IPS-11a (cell line): Measurements from ENCODE around the gene GNA12.
"Not testable (repeated sequence)": the region's sequence is repeated elsewhere in the genome, so short reads cannot be mapped to it uniquely, and the experiment has no call there.

ENCODE experiments used
- H3K4me3 ChIP-seq: one replicate; pipeline ENCODE4 v1.5.1; 2013; ENCODE audit warnings: low read depth, low read length, control low read depth

The GNA12 gene

DNA sequence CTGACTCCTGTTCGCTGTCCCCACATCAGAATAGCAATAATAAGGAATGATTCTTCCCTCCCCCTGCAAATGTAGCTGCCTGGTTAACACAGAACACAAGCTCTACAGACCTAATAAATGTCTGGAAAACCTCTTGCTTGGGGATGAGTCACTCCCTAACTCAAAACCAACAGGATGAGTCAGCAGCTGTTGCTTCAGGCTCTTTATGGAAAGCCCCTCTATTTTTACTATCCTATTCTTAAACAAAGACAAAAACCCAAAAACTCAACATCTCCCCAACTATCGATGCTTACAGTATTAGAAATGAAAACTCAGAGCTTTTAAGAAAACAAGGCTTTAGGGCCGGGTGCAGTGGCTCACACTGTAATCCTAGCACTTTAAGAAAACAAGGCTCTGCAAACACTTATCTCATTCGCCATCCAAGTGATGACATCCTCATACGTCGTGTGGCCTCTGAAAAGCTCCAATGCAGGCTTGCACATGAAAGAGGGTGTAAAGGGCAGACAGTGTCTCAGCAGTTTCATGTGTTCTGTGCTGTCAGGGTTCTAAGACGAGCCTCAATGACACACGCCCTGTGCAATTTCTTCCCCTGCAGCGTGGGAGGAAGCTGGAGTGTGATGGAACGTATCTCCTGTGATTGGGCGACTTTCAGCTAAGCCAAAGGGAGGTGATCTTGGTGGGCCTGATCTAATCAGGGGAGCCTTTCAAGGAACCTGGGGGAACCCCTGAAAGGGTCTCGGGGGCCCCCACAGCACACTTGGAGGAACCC is 86.0 kb downstream of the GNA12 start:
- no peak overlapping the region for H3K4me3 ChIP-seq

DNA sequence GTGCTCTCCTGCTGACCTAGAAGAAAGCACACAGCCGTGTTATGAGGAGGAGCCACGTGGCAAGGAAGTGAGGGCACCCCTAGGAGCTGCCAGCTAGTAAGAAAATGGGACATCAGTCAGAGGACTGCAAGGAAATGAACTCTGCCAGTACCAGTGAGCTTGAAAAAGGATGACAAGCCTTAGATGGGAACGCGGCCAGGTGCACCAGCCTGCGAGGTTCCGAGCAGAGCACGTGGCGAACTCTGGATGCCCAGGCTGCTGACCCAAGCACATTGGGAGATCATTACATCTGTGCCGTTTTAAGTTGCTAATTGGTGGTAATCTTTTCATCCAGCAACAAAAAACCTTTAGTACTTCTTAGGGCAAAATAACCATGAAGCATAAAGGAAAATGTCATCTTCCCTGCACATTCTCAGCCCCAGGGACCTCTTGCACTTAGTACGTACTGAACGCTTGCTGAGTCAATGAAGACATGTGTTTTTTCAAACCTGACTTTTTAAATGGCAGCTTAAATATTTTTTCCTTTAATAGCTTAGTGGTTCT is 86.7 kb downstream of the GNA12 start:
- H3K4me3 ChIP-seq: no peak overlapping the region

- H3K4me3 ChIP-seq: no peak overlapping the region
Measured at GRCh38 chr7:2755531-2755930, 88.6 kb downstream of the GNA12 start.

GRCh38 chr7:2754912-2755311 is 89.2 kb downstream of the GNA12 start:
- H3K4me3 ChIP-seq: no peak overlapping the region

GRCh38 chr7:2754086-2754485 is 90.0 kb downstream of the GNA12 start:
- H3K4me3 ChIP-seq: no peak overlapping the region

DNA sequence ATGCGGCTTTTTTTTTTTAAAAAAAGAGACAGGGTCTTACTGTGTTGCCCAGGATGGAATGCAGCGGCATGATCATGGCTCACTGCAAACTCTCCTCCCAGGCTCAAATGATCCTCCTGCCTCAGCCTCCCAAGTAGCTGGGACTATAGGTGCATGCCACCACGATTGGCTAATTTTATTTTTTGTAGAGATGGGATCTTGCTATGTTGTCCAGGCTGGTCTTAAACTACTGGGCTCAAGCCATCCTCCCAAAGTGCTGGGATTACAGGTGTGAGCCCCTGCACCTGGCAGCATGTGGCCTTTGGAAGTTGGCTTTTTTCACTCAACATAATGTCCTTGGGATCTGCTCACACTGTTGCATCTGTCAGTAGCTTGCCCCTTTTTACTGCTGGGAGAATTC is 91.0 kb downstream of the GNA12 start:
- H3K4me3 ChIP-seq: no peak overlapping the region

DNA sequence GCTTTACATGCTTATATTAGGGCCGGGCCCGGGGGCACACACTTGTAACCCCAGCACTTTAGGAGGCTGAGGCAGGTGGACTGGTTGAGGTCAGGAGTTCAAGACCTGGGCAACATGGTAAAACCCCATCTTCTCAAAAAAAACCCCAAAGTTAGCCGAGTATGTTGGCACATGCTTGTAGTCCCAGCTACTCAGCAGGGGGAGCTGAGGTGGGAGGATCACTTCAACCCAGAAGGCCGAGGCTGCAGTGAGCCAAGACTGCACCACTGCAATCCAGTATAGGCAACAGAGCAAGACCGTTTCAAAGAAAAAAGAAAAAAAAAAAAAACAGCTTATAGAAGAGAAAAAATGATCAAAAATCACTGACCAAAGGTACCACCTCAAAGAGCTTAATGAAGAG is 93.0 kb downstream of the GNA12 start:
- no peak overlapping the region for H3K4me3 ChIP-seq

- no peak overlapping the region for H3K4me3 ChIP-seq
Measured at GRCh38 chr7:2750004-2750407, 94.1 kb downstream of the GNA12 start.

GRCh38 chr7:2748684-2749083 is 95.4 kb downstream of the GNA12 start:
- H3K4me3 ChIP-seq: not testable (repeated sequence)

- not testable (repeated sequence) for H3K4me3 ChIP-seq
Measured at GRCh38 chr7:2743523-2744185, 100.5 kb downstream of the GNA12 start.

DNA sequence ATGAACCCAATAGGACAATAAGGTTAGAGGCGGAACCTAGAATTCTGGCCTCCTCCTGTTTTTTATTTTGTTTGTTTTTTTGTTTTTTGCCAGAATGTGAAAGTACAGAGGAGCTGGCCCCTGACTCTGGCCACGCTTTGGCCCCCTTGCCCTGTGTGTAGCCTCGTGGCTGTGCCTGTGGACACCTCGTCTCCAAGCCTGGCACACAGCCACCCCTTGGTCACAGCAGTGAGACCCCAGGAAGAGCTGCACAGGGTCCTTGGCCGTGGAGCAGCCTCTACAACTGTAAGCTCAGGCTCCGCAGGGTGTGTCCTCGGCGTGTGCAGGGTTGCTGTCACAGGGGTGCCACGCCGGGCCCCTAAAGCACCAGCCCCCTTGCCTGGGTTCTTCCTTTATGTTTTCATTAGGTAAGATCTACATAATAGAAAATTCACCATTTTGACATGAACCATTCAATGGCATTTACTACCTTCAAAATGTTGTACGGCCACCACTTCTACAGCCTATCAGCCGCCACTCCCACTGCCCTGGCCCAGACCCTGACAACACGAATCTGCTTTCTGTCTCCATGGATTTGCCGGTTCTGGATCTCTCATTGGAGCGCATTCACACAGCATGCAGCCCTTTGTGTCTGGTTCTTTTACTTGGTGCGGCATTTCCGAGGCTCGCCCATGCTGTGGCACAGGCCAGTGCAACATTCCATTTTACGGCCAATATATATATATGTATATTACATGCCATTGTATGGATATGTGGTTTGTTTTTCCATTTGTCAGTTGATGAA is 105.2 kb downstream of the GNA12 start:
- no peak overlapping the region for H3K4me3 ChIP-seq

- H3K4me3 ChIP-seq: no peak overlapping the region
Measured at GRCh38 chr7:2737771-2738540, 106.2 kb downstream of the GNA12 start.

DNA sequence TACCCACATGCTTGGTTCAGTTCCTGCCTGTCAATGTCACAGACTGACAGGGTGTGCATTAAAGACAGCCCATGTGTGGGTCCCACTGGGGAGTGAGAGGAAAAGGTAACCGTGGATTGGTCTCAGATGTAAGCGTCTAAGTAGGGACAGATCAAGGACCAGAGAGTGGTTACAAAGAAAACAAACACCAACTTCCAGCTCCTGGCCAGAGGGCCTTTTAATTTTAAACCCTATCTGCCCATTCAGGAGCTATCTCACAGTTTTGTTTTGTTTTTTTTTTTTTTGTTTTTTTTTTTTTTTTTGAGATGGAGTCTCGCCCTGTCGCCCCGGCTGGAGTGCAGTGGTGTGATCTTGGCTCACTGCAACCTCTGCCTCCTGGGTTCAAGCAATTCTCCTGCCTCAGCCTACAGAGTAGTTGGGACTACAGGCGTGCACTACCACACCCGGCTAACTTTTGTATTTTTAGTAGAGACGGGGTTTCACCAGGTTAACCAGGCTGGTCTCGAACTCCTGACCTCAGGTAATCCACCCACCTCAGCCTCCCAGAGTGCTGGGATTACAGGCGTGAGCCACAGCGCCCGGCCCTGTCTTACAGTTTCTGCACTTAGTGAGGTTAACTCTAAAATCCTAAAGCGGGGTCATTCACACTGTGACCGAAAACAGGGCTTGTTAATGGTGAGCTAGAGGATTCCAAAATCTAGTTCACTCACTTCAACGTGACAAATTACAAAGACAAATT is 106.9 kb downstream of the GNA12 start:
- H3K4me3 ChIP-seq: not testable (repeated sequence)

DNA sequence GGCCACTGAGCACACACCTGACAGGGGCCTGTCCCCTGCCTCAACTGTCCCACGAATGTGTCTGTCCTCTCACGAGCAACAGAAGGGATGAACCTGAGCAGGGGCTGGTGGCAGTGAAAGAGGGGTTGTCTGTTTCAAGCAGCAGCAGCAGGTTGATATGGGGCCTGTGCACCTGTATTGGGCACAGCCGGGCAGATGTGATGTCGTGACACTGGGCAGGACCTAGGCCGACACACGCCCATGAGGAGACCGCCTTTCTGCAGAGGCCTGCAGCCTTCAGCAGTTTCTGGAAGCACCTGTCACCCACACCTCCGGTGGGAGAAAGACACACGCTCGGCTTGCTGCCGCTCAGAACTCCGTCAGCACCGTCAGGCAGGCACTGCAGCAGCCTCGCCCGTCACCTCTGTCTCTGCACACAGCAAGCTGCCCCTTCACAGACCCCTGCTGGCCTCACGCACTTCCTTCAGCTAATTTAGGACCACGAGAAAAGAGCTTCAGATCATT is 107.6 kb downstream of the GNA12 start:
- no peak overlapping the region for H3K4me3 ChIP-seq

DNA sequence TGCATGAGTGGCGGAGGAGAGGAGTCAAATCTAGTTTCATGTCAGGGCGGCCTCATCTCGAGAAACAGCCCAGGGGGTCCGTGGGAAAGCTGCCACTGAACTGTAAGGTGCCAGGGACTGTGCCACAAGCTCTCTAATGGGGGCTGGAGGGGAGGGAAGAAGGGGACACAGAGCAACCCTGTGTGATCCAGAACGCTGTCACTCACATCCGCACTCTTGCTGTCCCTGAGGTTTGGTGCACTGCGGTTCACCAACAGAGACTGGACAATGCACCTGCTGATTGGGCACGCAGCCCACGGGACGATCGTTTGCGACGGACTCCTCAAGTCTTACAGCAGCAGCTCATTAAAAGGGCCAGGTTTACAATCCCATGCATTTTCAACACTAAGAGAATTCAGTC is 108.4 kb downstream of the GNA12 start:
- no peak overlapping the region for H3K4me3 ChIP-seq

GRCh38 chr7:2734751-2735571 is 109.1 kb downstream of the GNA12 start:
- H3K4me3 ChIP-seq: no peak overlapping the region

- no peak overlapping the region for H3K4me3 ChIP-seq
Measured at GRCh38 chr7:2734084-2734686, 109.9 kb downstream of the GNA12 start.

DNA sequence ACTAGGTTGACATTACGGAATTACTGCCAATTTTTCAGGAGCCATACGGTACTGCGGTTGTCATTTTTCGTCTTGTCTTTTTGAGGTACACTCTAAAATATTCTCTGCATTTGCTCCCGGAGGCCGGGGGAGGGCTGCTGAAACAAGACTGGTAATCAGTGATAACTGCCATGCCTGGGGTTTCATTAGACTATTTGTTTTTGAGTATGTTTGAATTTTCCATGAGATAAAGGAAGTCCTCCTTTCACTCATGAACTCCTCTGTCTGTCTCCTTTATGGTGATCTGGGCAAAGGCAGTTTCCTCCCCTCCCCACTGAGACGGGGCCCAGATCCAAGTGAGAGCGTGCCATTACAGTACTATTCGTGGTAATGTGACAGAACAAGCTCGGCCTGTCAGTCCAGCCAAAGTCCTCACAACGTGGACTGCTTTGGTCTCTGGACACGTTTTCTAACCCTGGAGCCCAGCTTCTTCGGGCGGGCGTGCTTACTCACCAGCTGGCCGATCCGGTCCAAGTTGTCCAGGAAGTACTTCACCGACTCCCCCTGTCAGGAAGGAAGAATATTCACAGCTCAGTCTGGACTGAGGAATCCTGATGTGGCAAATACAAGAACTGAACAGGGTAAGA is 111.0 kb downstream of the GNA12 start:
- H3K4me3 ChIP-seq: no peak overlapping the region
